ENCODE results near the gene HNRNPA0. TPM values are rescaled to one million over a fixed set of nuclear protein-coding genes. Genes with fewer than 3 reads are reported as not detected.

The HNRNPA0 gene
- total and polyA plus RNA-seq, 10 donors: 11.2 to 32.3 (median 22.1) TPM

DNA sequence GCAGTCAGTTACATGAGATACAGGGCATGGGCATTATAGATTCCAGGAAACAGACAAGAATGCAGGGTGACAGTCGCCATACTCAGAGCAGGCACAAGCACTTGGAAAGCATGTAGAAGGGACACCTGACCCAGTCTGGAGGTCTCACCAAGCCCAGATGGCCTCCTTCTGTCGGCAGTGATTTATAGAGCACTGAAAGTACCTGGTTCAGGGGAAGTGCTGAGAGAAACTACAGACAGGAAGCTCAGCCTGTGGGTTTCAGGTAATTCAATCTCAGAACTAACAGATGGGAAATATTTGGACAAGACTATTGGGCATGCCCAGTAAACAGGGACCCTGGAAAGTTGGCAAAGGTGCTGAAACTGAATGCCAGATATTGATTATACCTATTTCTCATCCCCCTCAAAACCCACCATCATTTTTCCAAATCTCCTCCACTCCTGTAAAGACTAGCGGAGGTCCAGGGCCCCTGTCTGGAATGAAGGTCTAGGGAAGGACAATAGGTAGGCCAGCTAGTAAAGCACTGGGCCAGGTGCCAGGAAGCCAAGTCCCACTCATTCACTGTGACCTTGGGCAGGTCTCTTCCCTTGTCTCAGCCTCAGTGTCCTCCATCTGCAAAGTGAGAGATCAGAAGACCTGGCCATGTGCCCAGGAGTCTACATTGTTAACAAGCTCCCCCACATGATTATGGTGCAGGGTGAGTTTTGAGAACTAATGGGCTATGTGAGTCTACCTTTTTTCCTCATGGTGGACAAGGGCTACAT, 45.2 kb downstream of the HNRNPA0 start:
- no peaks in the 10 kb centered on the region for H3K27me3 ChIP-seq (replicated peaks in 1 of 7)
- peaks cover 0 to 17% (median 11%) of the 10 kb centered on the region in 8 donors for H3K9me3 ChIP-seq
- H3K36me3 ChIP-seq: peaks cover 0 to 19% (median 0%) of the 10 kb centered on the region in 6 donors
- no peak overlapping the region for H3K27ac ChIP-seq
- 86 to 98% (median 95%) methylated on average over 3 of the region's 3 CpGs for WGBS, 5 donors
- no peak overlapping the region for H3K4me3 ChIP-seq
- no peak for DNase-seq
- no peak for TF ChIP-seq POLR2A (IDR thresholded peaks at IDR 0.05)
- TF ChIP-seq POLR2AphosphoS5 (IDR thresholded peaks at IDR 0.05): no peak
- TF ChIP-seq, protein P1, sequence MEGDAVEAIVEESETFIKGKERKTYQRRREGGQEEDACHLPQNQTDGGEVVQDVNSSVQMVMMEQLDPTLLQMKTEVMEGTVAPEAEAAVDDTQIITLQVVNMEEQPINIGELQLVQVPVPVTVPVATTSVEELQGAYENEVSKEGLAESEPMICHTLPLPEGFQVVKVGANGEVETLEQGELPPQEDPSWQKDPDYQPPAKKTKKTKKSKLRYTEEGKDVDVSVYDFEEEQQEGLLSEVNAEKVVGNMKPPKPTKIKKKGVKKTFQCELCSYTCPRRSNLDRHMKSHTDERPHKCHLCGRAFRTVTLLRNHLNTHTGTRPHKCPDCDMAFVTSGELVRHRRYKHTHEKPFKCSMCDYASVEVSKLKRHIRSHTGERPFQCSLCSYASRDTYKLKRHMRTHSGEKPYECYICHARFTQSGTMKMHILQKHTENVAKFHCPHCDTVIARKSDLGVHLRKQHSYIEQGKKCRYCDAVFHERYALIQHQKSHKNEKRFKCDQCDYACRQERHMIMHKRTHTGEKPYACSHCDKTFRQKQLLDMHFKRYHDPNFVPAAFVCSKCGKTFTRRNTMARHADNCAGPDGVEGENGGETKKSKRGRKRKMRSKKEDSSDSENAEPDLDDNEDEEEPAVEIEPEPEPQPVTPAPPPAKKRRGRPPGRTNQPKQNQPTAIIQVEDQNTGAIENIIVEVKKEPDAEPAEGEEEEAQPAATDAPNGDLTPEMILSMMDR (IDR thresholded peaks at IDR 0.05 in 8 of 11, conservative IDR thresholded peaks at IDR 0.05 in 3 of 11): no peak
- H3K4me1 ChIP-seq: no peaks in the 10 kb centered on the region
- intact Hi-C loops (cut with DNase I; ENCODE audit: low total_unique reads): no loop called here

DNA sequence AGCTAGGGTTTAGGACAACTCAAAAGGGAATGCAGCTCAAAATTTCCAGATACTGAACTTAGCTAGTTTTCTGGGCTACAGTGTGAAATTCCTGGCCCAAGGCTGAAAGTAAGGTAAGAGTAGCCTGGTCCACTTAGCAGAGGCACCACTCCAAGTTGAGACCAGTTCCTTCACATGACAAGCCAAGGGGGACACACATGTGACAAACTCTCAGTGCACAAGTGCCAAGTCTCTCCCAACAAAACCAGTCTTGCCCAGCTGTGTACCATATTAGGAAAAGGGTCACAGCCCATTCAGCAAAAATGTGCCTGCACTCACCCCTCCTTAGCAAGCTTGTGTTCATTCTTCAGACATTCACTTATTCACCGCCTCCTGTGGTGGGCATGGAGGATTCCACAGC, 46.1 kb downstream of the HNRNPA0 start:
- no peak for TF ChIP-seq POLR2A (IDR thresholded peaks at IDR 0.05)
- TF ChIP-seq POLR2AphosphoS5 (IDR thresholded peaks at IDR 0.05): no peak
- TF ChIP-seq, protein P1 (IDR thresholded peaks at IDR 0.05 in 8 of 11, conservative IDR thresholded peaks at IDR 0.05 in 3 of 11): no peak
- Histone ChIP-seq H3K4me3 (no peak overlapping the region), H3K27me3 (replicated peaks in 1 of 7) (no peaks in the 10 kb centered on the region), H3K4me1 (no peaks in the 10 kb centered on the region), H3K9me3 (peaks cover 0 to 8% (median 2%) of the 10 kb centered on the region in 8 donors), H3K27ac (no peak overlapping the region), H3K36me3 (peaks cover 0 to 16% (median 0%) of the 10 kb centered on the region in 6 donors)
- WGBS, 5 donors: 95 to 100% (median 100%) methylated on average over 1 of the region's 1 CpG
- DNase-seq: no peak
- intact Hi-C loops (cut with DNase I; ENCODE audit: low total_unique reads): no loop called here

DNA sequence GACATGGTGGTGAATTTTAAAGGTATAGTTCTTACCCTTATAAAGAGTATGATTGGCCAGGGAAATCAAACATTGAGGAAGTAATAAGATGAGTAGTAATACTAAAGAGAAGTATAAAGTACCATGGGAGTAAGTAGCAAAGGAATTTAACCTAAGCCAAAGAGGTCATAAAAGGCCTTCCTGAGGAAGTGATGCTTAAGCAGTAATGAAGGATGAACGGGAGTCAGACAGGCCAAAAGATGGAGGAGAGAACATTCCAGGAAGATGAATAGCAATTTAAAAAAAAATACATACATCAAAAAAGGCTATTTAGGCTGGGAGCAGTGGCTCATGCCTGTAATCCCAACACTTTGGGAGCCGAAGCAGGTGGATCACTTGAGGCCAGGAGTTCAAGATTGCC, 47.3 kb downstream of the HNRNPA0 start:
- Histone ChIP-seq H3K4me3 (no peak overlapping the region), H3K36me3 (peaks cover 0 to 15% (median 0%) of the 10 kb centered on the region in 6 donors), H3K4me1 (no peaks in the 10 kb centered on the region), H3K27me3 (replicated peaks in 1 of 7) (no peaks in the 10 kb centered on the region), H3K9me3 (no peaks in the 10 kb centered on the region), H3K27ac (no peak overlapping the region)
- no peak for DNase-seq
- WGBS, 5 donors: 67 to 79% (median 68%) methylated on average over 2 of the region's 2 CpGs
- intact Hi-C loops (cut with DNase I; ENCODE audit: low total_unique reads): no loop called here
- TF ChIP-seq POLR2A (IDR thresholded peaks at IDR 0.05) (no peak), POLR2AphosphoS5 (IDR thresholded peaks at IDR 0.05) (no peak)
- TF ChIP-seq, protein P1 (IDR thresholded peaks at IDR 0.05 in 8 of 11, conservative IDR thresholded peaks at IDR 0.05 in 3 of 11): no peak

DNA sequence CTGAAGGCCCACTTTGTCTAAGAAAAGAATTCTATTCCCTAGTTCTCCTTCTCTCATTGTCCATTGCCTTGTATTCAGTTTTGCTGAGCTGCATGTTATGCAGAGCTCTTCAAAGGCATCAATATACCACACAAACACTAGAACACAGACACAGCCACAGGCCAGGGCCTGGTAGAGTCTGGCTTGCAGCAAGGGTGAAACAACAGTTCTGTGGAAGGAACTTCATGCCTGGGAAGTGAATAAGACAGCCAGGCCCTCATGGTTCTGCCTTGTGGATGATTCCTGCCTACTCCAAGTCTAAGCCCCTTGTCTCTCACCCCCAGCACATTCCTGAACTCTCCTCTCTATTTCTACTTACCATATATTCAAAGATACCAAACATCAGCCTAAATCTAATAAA, 49.1 kb downstream of the HNRNPA0 start:
- TF ChIP-seq POLR2A (IDR thresholded peaks at IDR 0.05): no peak
- TF ChIP-seq, protein P1 (IDR thresholded peaks at IDR 0.05 in 8 of 11, conservative IDR thresholded peaks at IDR 0.05 in 3 of 11): no peak
- no peak for TF ChIP-seq POLR2AphosphoS5 (IDR thresholded peaks at IDR 0.05)
- no peaks in the 10 kb centered on the region for H3K9me3 ChIP-seq
- intact Hi-C loops (cut with DNase I; ENCODE audit: low total_unique reads): no loop called here
- H3K4me1 ChIP-seq: no peaks in the 10 kb centered on the region
- no peaks in the 10 kb centered on the region for H3K27me3 ChIP-seq (replicated peaks in 1 of 7)
- no peak for DNase-seq
- no peak overlapping the region for H3K4me3 ChIP-seq
- peaks cover 0 to 15% (median 0%) of the 10 kb centered on the region in 6 donors for H3K36me3 ChIP-seq
- H3K27ac ChIP-seq: no peak overlapping the region

All from spleen (tissue), 11 donors.